Measurements from ENCODE around the gene TP53INP2. TPM values are rescaled to one million over a fixed set of nuclear protein-coding genes. Genes with fewer than 3 reads are reported as not detected.

The TP53INP2 gene
- total RNA-seq, 1 donor from 2014 or later = 33.0 TPM

GRCh38 chr20:34762031-34762555 lies 57.9 kb downstream of the TP53INP2 start:
- Mint-ChIP-seq H3K4me3 (ENCODE audit: low read depth) (no peak overlapping the region), H3K4me1 (ENCODE audit: low read depth) (peaks cover 1% of the 10 kb centered on the region), H3K27ac (no peak overlapping the region), H3K27me3 (no peaks in the 10 kb centered on the region), H3K9me3 (ENCODE audit: low read depth) (no peaks in the 10 kb centered on the region), H3K36me3 (ENCODE audit: insufficient read depth) (peaks cover 50% of the 10 kb centered on the region)
- TF ChIP-seq, protein P1, sequence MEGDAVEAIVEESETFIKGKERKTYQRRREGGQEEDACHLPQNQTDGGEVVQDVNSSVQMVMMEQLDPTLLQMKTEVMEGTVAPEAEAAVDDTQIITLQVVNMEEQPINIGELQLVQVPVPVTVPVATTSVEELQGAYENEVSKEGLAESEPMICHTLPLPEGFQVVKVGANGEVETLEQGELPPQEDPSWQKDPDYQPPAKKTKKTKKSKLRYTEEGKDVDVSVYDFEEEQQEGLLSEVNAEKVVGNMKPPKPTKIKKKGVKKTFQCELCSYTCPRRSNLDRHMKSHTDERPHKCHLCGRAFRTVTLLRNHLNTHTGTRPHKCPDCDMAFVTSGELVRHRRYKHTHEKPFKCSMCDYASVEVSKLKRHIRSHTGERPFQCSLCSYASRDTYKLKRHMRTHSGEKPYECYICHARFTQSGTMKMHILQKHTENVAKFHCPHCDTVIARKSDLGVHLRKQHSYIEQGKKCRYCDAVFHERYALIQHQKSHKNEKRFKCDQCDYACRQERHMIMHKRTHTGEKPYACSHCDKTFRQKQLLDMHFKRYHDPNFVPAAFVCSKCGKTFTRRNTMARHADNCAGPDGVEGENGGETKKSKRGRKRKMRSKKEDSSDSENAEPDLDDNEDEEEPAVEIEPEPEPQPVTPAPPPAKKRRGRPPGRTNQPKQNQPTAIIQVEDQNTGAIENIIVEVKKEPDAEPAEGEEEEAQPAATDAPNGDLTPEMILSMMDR (IDR thresholded peaks at IDR 0.05; ENCODE audit: unreplicated experiment) = no peak
- DNase-seq (ENCODE audit: low spot score, unreplicated experiment) = no peak

Other genes with a start within 250 kb of the TP53INP2 start
- 185 and 208 TPM in 2 replicates for gene DYNLRB1, start 187.9 kb upstream of the TP53INP2 start, total RNA-seq
- 43.8 and 52.8 TPM in 2 replicates for gene MAP1LC3A, start 145.6 kb upstream of the TP53INP2 start, total RNA-seq
- 44.3 and 45.8 TPM in 2 replicates for gene PIGU, start 27.3 kb upstream of the TP53INP2 start, total RNA-seq
- 75.4 and 80.7 TPM in 2 replicates for gene NCOA6, start 121.3 kb downstream of the TP53INP2 start, total RNA-seq
- gene GGT7, start 168.5 kb downstream of the TP53INP2 start, total RNA-seq = 58.4 and 59.1 TPM in 2 replicates
- 31.3 and 34.8 TPM in 2 replicates for gene ACSS2, start 172.3 kb downstream of the TP53INP2 start, total RNA-seq